HK-2 (cell line): ENCODE results near the gene UCHL1.
"Not testable (repeated sequence)": the region's sequence is repeated elsewhere in the genome, so short reads cannot be mapped to it uniquely, and the experiment has no call there.

Experiments
- DNase-seq: peaks from one replicate; pipeline ENCODE4 v3.0.0-alpha.2; 2018; ENCODE audit not compliant: unreplicated experiment

Gene UCHL1

DNA sequence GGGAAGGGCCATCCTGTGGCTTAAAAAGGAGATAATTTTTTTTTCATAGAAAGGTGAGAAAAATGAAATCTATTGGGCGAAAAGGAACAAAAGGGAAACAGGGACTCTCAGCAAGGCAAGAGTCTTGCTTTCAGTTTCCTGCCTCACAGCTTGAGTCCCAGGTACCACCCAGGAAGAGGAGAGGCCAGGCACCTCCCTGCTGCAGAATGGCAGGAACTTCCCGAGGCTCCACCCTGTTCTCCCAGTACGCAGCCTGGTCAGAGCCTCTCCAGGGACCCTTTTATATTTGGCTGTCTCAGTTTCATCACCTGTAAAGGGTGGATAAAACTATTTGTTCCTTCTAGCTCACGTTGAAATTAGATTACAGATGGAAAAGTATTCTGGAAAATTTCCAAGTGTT lies 33.8 kb downstream of the UCHL1 start:
- DNase-seq = no peak

DNA sequence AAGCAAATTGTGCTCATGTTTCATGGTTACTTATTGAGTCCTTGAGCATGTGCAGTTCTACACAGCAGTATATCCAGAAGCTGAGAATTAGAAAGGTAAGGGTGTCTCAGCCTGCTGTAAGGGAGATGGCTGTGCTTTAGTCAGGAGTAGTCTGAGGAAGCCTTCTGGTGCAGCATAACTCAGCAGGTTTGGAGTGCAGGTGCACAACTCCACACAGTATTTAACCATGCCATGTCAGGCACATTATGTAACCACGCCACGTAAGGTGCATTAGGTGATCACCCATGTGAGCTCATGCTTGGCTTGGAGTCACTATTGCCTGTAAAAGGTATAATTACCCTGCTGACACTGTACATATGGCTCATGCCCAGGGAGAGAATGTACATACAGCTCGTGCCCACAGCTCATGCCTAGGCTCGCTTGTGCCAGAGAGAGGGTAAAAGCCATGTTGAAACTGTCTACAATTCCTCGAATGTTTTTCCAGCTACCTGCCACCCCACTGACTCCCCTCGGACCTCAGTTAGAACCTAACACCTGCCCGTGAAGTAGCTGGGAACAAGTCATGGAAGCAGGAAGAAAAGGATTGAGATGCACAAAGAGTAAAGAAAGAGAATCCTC lies 37.8 kb downstream of the UCHL1 start:
- no peak for DNase-seq

DNA sequence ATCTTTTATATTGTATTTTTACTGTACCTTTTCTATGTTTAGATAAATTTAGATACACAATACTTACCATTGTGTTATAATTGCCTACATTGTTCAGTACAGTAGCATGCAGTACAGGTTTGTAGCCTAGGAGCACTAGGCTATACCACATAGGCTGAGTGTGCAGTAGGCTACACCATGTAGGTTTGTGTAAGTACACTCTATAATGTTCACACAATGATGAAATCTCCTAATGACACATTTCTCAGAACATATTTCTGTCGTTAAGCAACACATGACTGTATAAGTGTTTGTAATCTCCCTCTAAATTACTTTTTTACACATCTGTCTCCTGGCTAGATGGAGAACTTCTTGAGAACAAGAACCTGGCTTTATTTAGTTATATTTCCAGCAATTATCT lies 40.3 kb downstream of the UCHL1 start:
- DNase-seq = no peak

DNA sequence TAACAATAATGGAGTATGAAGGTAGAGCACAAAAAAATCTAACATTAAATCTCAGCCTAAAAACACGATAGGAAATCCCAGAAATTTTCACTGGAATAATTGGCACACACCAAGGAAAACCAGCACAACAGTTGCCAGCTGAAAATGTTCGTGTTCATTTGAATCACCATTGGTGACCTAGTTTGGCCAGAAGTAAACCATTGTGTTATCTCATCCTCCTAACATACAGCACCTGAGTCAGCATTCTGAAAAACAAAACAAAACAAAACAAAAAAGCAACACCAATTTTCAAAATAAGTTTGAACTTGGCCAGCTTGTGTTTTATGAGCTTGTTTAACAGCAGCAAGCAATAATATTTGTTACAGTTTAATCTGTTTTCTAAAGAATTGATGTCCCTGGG lies 41.1 kb downstream of the UCHL1 start:
- no peak for DNase-seq

DNA sequence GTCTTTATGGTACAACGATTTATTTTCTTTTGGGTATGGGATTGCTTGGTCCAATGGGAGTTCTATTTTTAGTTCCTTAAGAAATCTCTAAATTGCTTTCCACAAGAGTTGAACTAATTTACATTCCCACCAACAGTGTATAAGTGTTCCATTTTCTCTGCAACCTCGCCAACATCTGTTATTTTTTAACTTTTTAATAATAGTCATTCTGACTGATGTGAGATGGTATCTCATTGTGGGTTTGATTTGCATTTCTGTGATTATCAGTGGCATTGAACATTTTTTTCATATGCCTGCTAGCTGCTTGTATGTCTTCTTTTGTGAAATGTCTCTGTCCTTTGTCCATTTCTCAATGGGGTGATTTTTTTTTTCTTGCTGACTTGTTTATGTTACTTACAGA lies 42.8 kb downstream of the UCHL1 start:
- DNase-seq = no peak

DNA sequence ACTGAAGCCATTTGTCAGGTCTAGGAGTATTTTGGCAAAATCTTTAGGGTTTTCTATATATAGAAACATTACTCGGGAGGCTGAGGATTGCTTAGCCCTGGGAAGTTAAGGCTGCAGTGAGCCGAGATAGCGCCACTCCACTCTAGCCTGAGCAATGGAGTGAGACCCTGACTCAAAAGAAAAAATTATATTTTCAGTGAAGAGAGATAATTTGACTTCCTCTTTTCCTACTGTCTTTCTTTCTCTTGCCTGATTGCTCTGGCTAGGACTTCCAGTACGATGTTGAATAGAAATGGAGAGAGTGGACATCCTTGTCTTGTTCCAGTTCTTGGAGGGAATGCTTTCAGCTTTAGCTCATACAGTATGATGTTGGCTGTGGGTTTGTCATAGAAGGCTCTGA lies 44.4 kb downstream of the UCHL1 start:
- no peak for DNase-seq

DNA sequence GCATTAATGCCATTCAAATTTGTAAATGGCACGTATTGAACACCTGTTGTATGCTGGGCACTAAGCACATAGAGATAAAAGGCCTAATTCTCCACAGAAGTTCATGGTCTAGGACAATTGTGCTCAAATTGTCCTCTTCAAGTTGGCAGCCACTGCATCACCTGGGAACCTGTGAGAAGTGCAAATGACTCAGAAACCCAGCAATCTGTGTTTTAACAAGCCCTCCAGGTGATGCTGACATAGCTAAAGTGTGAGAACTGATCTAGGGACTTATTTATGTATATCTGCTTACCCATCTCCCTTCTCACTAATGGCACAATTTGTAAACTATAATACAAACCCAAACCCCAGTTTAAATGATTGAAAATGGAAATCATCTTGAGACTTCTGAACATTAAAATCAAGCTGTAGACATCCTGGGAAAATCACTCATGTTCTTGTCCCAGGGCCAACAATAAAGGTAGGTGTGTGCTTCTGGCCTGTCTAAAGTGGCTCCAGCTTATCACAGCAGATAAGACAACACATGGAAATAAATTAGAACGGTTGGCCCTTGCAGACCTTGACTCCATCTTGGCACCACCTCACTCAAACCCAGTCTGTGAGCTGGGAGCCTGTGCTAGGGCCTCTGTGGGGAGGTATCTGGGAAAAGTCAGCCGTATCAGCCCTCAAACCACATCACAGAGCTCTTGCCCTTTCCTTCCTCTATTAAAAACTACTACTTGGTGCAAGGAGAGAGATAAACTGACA lies 46.8 kb downstream of the UCHL1 start:
- no peak for DNase-seq

DNA sequence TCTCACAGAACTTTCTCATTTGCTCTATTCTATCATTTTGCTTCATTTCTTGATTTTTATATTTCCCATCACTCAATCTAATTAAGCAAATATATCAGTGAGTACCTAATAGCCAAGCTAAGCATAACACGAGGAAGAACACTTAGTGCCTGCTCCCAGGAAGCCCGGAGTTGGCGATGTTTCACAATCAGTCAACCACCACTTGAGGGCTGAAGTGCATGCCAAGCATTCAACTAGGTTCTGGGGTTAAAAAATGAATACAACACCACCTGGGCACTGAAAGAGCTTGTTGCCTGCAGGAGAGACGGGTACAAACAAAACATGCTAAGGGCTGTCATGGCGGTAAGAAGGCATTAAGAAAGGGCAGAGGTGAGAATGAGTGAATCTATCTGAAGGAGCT lies 47.5 kb downstream of the UCHL1 start:
- no peak for DNase-seq

DNA sequence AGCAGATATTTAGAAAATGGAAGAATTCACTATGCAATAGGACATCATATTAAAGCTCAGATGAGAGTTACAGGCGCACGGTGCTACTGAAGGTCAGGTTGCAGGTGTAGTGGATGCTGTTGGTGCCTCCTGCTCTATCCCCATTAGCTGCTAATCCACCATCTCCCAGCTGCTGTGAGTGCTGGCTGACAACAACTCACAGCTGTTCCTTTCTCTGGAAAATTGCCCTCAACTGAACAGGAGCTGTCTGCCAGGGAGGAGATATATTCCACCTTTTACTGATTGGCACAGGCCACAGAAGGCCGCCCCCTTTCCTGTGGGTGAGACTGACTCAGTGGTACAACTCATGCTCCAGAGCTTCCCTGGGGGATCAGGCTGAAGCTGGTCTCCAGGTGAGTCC lies 48.7 kb downstream of the UCHL1 start:
- no peak for DNase-seq

DNA sequence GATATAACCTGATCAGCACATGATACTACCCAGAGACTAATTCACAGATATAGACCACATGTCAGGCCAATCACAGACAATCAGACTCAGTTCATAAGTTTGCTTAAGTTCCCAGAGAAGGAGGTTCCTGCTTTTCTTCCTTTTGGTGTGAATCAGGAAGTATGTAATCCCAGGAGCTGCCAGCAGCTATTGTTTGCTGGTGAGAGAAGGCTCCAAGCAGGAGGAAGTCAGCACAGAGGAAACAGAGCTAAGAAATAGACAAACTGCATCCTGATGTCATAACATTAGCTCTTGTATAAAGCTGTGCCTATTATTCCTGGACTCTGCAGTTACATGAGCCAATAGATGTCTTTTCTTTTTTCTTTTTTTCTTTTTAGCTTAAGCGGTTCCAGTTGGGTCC lies 50.9 kb downstream of the UCHL1 start:
- no peak for DNase-seq

DNA sequence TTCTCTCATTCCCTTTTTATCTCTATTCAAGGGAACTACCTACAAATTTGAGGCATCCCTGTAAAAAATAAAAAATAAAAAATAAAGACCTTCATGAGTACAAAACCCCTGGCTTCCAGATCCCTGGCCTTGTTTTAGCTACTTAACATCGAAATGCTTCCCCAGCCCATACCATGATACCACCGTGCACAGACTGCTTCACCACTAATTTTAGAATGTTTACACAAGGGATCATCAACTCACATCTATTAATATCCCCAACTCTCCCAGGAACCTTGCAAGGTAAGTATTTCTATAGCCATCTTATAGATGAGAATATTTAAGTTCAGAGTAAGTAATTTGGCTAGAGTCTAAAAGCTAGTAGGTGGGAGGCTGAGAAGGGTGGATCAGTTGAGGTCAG lies 51.7 kb downstream of the UCHL1 start:
- no peak for DNase-seq

DNA sequence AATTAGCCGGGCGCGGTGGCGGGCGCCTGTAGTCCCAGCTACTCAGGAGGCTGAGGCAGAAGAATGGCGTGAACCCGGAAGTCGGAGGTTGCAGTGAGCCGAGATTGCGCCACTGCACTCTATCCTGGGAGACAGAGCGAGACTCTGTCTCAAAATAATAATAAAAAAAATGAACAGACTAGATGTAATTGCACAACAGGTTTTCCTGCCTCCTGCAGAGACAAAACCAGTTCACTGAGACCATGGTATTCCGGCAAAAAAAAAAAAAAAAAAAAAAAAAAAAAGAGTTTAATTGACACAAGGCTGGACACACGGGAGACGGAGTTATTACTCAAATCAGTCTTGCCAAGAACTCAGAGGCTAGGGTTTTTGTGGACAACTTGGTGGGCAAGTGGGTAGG lies 58.7 kb downstream of the UCHL1 start:
- not testable (repeated sequence) for DNase-seq

DNA sequence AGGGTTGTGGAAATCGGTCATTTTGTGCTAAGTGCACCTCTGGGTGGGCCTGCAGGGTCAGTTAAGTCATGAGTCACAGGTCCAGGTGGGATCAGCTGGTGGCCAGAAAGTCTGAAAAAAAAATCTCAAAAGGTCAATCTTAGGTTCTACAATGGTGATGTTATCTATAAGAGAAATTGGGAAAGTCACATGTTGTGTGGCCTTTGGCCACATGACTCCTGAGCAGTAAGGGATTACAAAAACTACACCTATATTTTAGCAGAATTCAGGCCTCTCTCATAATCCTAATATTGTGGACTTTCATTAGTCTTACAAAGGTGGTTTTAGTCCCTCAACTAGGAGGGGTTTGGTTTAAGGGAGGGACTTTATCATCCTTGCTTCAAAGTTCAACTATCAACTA lies 59.1 kb downstream of the UCHL1 start:
- no peak for DNase-seq
